Lung microvascular endothelial cell (primary cell): ENCODE data around the gene TAF10. TPM values are rescaled to one million over a fixed set of nuclear protein-coding genes. Genes with fewer than 3 reads are reported as not detected.

Source experiments
- DNase-seq, 2 donors: peaks; one replicate each; pipeline versions ENCODE4 v3.0.0 to v3.0.0-alpha.2; 2010; ENCODE audit warnings: low read depth in 2 of 2
- total RNA-seq: library from RNA; depleted of rRNA; stranded (reverse); fragments of >200 nt; gene quantifications from 2 replicates; pipeline ENCODE4 v1.2.1, GENCODE V29; 2014

Gene TAF10
- total RNA-seq, 1 donor from 2014 or later = 34.1 TPM

DNA sequence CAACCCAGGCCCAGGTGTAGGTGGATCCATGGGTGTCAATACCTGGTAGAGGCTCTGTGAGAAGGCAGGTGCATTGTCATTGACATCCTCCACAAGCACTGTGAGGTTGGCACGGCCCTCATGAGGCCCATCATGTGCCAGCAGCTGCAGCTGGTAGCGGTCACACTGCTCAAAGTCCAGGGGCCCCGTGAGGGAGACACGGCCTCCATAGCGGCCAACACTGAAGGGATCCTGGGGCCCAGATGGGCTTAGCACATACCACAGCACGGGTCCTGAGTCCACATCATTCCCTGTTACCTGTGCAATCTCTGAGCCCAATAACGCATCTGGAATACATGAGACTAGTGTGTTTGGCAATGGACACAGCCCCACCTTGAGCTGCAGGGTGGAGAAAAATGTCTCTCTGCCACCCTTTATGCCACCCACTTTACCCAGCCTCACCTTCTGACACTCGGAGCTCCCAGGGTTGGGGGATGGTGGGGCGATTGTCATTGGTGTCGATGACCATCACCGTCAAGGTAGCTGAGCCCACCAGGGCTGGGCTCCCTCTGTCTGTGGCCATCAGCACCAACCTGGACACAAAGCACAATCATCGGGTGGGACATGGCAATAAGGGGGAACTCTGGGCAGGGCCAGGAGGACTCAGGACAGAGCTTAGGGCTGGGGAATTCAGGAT, 13.3 kb upstream of the TAF10 start:
- no peak for DNase-seq

DNA sequence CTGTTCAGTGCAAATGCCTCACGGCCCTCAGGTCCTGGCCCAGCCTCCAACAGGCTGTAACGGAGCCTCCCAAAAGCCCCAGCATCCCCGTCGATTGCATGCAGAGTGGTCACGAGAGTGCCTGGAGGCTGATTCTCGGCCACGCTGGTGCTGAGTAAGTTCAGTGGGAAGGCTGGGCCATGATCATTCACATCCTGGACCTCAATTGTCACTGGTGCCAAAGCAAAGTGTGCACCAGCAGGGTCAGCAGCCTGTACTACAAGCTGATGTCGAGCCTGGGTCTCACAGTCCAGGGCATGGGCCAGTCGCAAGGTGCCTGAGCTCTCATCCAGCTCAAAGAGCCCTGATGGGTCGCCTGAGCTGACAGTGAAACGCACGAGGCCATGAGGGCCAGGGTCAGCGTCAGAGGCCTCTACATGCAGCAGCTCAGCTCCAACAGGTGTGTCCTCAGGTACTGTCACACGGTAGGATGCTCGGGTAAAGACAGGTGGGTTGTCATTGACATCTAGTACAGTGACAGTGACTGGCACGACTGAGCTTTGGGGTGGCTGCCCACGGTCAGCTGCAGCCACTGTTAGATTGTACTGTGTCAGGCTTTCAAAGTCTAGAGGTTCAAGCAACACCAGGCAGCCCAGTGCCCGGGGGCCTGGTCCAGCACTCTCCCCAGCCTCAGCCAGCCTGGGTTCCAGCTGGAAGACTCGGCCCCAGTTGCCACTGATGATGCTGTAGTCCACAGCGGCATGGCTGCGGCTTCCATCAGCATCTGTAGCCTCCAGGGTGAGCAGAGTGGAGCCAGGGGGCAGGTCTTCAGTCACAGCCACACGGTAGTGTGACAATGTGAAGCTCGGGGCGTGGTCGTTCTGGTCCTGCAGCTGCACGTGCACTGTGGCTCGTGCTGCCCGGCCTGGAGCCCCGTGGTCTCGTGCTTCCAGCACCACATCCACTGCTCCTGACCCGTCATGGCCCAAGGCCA, 11.7 kb upstream of the TAF10 start:
- DNase-seq = no peak

DNA sequence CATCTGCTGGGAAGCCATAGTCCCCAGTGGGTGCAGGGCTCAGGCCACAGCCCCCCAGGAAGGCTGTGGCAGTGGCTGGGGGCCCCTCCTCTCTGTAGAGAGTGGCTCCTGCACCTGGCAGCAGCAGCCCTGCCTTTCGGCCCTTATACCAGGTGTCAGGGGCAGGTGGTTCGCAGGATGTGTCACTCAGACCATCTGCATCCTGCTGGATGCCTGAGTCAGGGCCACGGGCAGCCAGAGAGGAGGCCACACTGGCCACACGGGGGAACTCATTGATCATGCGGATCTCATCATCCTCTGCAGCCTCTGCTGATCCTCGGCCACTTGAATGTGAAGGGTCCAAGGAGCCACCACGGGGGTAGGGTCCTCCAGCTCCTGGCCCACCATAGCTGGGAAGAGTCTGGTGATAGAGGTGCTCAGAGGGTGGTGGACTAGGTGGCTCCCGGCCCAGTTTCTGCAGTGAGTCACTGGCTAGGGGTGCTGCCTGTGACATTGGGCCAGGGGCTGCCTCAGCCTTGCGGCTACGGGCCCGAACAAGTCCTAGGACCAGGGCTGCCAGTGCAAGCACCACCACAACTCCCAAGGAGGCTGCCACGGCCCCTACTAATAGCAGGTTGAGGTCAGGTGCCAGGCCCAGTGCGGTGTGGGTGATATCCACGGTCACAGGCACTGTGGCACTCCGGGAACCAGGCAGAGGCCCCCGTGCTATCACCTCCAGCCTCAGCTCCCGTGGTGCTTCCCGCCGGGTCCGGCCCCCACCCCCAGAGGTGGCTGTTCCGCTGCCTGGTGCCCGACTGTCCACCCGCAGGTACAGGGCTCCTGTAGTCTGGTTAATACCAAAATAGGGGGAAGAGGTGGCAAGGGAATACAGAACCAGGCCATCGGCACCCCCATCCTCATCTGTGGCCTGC, 10.5 kb upstream of the TAF10 start:
- peak; percentile 45 to 72 for DNase-seq

DNA sequence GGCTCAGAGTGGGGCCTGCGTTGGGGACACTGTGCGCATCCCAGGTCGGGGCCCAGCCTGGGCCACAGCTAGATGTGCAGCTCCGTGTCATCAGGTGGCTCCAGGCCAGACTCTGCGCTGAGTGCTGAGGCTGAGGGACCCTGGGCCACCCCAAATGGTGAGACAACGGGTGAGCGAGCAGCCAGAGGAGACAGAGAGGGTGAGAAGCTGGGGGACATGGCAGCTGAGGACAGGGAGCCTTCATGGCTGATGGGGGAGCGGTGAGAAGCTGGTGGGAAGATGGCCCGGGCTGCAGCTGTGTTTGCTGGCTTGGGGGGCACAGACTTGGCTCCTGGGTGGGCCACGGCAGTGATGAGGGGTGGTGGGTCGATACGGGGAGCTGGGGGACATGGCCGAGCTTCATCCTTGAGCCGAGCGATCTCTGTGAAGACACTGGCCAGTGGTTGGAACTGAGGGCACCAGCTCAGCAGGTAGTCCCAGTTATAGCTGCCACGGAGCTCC, 9.7 kb upstream of the TAF10 start:
- DNase-seq = no peak

DNA sequence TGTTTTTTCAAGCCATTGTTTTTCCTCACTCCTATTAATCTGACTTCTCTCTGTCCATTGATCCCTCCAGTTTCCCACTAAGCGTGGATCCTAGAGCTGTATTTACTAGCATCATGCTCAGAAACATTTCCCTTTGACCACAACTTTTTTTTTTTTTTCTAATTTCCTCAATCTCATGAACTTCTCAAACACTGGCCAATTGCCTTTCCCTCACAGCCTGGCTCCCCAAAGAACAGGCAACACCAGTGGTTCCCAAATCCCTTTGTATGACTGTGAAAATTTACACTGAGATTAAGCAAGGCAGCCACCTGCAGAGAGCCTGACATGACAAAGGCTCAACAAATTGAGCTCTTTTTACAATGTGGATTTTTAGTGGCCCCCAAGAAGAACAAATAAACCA, 8.6 kb upstream of the TAF10 start:
- no peak for DNase-seq

DNA sequence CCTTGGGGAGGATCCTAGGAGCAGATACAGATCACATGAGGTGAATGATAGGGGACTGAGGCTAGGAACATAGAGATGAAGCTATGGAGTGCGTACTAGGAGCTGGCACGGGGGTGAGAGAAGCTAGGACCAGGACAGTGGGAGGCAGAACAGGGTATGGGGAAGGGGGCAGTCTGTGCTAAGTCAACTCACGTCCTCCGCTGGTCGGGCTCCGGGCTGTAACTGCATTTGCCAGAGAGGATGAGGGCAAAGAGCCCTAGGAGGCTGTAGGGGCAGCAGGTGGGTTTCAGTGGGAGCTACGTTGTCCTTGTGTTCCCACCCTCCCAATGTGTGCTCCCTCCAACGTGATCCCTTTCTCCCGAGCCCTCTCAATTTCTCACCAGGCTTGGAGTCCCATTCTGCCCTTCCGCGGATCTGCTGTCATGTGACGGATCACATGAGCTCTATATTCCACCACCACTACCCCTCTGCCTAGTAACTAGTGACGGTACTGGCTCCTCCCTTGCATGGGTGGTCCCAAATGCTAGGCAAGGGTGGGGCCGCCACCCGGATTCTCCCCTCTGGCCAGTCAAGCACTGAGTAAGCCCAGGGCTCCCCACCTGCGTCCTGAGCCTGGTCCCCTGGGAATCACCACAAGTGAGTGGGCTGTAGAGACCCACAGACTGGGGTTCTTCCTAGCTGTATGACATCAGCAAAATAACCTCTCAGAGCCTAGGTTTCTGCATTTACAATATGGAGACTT, 7.2 kb upstream of the TAF10 start, which contains the start of gene TPP1:
Gene TPP1 (minus strand): TSS at position 419 of the 742 bp plus-strand sequence. CDS start 22 bp downstream, at position 397.
- peak; percentile 96 for DNase-seq

DNA sequence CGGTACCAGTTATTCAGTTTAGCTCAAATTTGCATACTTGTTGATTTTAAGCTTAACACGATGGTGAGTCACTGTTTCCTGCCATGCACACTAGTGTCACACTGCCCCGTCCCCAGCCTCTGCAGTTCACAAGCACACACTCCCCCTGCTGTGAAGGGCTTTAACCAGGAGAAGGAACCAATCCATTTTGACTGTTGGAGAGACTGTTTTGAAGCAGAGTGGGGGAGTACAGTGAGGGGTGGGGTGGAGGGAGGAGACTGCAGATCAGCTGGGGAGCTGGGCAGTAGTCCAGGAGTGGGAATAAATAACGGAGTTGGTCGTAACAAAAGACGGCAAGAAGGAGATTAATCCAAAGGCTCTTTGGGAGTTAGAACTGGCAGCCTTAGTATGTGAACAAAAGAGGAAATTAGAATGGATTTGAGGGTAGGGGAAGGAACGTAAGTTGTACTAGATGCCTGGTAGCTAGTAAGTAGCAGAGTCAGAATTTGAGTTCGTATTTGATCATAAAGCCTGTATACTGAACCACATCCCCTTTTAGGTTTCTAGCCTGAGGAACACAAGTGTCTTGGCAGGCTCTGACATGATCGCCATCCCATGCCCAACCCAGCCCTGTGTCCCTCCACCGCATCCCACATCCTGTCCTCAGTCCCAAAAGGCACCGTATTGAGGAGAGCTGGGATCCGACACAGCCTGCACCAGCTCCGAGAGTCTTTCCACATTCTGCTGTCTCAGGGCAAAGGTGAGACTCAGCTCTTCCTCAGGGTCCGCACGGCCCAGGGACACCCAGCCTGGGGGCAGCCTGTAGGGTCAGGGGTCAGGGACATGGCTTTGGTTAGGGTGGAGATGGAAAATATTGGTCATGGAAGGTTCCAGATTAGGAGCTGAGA, 6.3 kb upstream of the TAF10 start:
- DNase-seq = peak; percentile 93 to 94

DNA sequence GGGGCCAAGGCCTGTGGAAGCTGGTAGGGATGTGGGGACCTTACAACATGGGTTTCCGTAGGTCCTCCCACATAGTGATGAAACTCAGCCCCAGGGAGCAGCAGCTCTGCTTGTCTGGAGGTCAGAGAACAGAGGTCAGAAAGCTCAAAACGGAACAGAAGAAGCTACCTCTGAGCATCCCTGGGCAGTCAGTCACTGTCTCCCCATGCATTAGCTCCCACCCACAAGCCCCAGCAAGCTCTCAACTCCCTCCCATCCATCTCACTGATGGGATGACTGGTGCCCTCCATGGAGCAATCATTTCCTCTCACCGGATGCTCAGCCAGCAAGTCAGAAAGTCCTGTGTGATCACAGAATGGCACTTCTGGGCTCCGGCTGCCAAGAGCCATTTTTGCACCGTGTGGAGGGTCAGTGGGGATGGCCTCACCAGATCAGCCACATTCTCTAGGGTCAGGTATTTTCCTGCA, 5.3 kb upstream of the TAF10 start:
- peak; percentile 80 to 81 for DNase-seq

DNA sequence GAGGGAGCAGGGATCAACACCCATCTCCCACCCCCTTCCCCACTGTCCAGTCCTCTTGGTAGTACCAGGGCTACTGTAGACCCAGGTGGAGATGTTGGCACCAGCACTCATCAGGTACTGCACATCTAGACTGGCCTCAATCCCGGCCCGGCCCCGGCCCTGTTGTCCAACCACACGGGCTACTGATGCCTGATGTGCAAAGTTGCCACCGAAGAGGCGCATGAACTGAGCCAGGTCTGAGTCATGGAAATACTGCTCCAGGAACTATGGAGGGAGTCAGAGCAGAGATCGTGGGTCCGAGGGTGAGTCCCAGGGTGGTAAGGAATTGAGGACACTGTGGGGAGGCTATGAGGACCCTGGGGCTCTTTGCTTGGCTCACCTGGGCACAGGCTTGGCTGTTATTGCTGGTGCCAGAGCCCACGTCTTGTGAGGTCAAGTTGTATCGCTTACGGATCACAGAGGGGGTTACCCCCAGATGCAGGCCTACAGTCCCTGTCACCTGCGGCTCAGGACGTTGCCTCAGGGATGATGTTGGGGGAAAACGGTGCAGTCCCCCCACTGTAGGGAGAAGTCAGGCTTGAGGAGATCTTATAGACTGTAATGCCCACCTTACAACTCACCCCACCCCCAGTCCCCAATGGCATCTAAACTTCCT, 4.7 kb upstream of the TAF10 start:
- no peak for DNase-seq

DNA sequence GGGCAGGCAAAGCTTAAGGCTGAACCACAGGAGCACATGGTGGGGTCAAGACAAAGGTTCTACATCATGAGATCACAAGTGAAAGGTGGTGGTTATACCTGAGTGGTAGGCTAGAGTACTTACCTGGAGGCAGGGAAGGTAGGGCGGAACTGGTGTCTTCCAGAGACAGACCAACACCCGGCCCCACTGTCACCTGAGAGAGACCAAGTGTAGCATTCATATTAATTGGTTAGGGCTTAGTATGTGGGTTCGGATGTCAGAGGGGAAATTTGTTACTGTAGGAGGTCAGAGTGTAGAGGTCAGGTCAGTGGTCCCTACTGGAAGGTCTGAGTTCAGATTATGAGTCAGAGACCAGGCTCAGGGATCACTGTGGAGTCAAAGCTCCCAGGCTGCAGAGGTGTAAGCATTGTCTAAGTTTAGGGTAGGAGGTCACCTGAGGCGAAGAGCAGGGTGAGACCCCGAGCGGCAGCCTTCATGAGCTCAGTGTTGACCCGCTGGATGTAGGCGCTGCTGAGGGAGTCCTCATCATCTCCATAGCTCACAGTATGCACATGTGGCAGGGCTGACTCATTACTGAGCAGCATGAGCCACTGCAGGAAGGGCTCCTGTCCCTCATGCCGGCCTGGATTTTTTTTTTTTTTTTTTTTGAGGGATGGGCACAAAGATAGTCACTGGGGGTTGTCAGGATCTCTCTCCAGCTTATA, 4.0 kb upstream of the TAF10 start:
- DNase-seq = peak in 1 of 2 donors; percentile 72

DNA sequence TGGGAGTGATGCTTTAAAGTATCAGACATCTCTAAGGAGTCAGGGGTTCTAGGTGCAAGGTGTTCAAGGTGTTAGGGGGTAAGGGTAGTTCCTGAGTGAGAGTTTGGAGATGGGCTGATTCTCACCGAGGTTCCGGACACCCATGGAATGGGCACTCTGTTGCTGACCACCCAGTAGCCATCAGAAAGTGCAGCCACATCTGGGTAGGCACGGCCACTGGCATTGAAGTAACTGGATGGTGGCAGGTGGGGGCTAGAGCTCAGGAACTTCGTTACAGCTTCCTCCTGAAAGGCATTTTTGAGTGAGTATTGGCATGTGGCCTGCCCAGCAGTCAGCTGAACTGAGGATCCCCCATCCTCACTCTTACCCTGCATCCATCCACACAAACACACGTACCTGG, 3.0 kb upstream of the TAF10 start:
- no peak for DNase-seq

DNA sequence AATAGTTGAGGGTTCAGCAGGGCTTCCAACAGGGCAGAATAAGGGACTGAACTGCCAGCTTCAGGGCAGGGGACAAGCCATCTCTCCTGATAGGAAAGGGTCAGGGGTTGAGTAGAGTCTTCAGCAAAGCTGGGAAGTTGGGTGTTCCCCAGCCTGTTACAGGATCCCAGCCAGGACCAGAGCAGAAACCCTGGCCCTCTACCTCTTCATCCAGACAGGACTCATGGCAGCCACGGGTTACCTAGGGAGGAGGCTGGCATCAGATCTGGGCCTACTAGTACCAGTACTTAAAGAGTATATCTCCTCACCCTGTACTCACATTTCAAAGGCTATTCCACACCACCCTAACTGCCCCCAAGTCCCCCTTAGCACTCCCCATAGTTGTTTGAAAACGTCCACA, 2.4 kb upstream of the TAF10 start:
- DNase-seq = no peak

DNA sequence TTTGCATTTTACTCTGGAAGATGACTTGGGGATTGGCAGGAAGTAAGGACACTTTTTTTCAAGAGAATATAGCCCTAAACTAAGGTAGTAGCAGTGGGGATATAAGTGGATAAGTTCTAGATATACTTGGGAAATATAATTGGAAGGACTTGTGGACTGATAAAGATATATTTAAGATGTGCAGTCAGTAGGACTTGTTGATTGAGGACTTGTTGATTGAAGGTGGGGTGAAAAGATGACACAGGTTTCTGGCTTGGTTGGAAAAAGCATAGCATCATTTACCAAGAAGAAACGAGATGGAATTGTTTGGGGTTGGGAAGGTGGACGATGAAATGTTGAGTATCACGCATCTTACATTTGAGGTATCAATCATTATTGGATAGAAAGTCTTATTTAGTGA, 1.5 kb upstream of the TAF10 start:
- no peak for DNase-seq

DNA sequence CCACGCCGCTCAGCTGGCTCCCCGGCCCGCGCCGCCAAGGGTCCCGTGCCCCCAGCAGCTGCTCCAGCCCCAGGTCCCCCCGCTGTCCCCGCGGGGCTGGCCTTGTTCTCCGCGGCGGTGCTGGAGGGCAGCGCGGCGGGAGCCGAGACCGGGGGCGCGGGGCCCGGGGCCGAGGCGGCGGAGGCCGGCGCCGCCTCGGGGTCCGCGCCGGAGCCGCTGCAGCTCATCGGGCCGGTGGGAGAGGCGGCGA, 128 bp downstream of the TAF10 start:
- DNase-seq = no peak

DNA sequence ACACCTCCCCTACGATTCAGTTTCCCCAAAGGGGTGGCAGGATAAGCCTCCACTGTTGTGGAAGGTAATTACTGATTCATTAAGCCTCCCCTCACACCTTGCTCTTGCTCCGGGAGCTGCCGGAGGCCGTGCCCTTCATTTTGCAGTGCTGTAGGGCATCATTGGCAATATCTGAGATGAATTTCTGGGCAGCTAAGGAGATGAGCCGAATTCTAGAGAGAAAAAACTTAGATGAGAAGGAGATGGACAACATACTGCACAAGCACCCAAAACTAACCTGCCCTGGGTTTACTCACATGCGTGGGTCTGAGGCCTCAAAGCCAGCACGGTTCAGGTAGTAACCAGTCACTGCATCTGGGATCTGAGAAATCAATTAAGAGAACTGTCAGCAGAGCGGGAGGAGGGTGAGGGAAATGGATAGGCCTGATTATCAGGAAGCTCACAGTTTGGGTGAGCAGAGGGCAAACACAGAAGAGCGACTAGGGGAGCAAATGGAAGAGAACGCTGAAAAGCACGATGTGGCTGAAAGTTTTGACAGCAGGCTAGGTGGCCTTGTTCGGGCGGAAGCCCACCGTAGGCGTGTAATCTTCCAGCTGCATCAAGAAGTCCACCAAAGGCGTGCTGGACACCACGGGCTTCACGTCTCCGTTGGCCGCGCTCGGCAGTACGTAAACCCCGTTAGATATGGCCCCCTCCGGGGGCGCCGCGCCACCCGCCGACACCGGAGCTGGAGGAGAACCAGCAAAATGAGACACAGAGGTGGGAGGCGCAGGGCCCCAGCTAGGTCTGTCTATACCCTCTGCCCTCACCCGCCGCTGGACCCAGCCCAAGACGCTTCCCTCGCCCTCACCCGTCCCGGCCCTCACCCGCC, 689 bp downstream of the TAF10 start:
- DNase-seq = peak; percentile 46

DNA sequence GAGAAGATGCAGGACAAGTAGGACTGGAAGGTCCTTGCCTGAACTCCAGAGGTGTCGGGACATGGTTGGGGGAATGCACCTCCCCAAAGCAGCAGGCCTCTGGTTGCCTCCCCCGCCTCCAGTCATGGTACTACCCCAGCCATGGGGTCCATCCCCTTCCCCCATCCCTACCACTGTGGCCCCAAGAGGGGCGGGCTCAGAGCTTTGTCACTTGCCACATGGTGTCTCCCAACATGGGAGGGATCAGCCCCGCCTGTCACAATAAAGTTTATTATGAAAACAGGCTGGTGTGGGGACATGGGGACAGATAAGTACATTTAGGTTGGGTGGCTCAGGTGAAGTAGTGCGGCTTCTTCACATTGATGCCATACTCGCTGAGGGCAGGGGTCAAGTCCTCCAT, 1.4 kb downstream of the TAF10 start:
- no peak for DNase-seq

DNA sequence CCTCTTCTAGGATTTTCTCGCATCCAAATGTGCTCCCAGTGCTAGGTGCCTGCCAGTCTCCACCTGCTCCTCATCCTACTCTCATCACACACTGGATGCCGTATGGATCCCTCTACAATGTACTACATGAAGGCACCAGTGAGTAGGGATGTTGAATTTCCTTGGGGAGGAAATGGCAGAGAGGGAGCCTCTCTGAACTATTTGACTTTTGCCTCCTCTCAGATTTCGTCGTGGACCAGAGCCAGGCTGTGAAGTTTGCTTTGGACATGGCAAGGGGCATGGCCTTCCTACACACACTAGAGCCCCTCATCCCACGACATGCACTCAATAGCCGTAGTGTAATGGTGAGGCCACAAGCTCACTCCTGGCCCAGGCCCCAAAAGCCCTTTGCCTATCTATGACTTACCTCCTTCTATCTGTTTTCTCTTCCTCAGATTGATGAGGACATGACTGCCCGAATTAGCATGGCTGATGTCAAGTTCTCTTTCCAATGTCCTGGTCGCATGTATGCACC, 2.5 kb downstream of the TAF10 start:
- DNase-seq = no peak
